Duodenal mucosa (tissue), 2 donors: ENCODE results near the gene NDUFV2.
"Not testable (repeated sequence)": the region's sequence is repeated elsewhere in the genome, so short reads cannot be mapped to it uniquely, and the experiment has no call there.

Experiments
- H3K27ac ChIP-seq: one replicate; pipeline ENCODE4 v1.7.0; 2013; ENCODE audit warnings: low read depth, low read length
- H3K27me3 ChIP-seq, 2 donors: one replicate each; pipeline ENCODE4 v1.7.0; 2013; ENCODE audit warnings: low read length in 2 of 2, control low read depth in 1 of 2; ENCODE audit not compliant: insufficient read depth in 2 of 2, control insufficient read depth in 1 of 2
- H3K36me3 ChIP-seq, 2 donors: one replicate each; pipeline ENCODE4 v1.7.0; 2013; ENCODE audit warnings: low read length in 2 of 2, control low read depth in 1 of 2; ENCODE audit not compliant: insufficient read depth in 2 of 2, control insufficient read depth in 1 of 2
- H3K4me1 ChIP-seq, 2 donors: one replicate each; pipeline ENCODE4 v1.7.0; 2013; ENCODE audit warnings: low read length in 2 of 2, control low read depth in 1 of 2; ENCODE audit not compliant: insufficient read depth in 2 of 2, control insufficient read depth in 1 of 2
- H3K4me3 ChIP-seq, 2 donors: one replicate each; pipeline ENCODE4 v1.7.0; 2013; ENCODE audit warnings: low read length in 2 of 2, low read depth in 1 of 2
- H3K9ac ChIP-seq, 2 donors: one replicate each; pipeline ENCODE4 v1.7.0; 2013; ENCODE audit warnings: low read length in 2 of 2, low read depth in 1 of 2
- H3K9me3 ChIP-seq, 2 donors: one replicate each; pipeline ENCODE4 v1.7.0; 2013; ENCODE audit warnings: low read length in 2 of 2, control low read depth in 1 of 2; ENCODE audit not compliant: control insufficient read depth in 1 of 2

Gene NDUFV2

GRCh38 chr18:9146224-9146623 is 43.7 kb downstream of the NDUFV2 start:
- no peaks in the 10 kb centered on the region for H3K36me3 ChIP-seq
- H3K9me3 ChIP-seq: no peaks in the 10 kb centered on the region
- H3K4me3 ChIP-seq: no peak overlapping the region
- no peaks in the 10 kb centered on the region for H3K27me3 ChIP-seq
- H3K4me1 ChIP-seq: peaks cover 19 to 39% of the 10 kb centered on the region in 2 donors
- H3K9ac ChIP-seq: no peak overlapping the region
- no peak overlapping the region for H3K27ac ChIP-seq

GRCh38 chr18:9147440-9148202 is 45.1 kb downstream of the NDUFV2 start:
- Histone ChIP-seq H3K27me3 (no peaks in the 10 kb centered on the region), H3K4me1 (peaks cover 10 to 32% of the 10 kb centered on the region in 2 donors), H3K36me3 (no peaks in the 10 kb centered on the region), H3K9ac (peak overlapping the region in 1 of 2 donors; percentile 5), H3K4me3 (no peak overlapping the region), H3K27ac (no peak overlapping the region), H3K9me3 (no peaks in the 10 kb centered on the region)

GRCh38 chr18:9148203-9148552 is 45.7 kb downstream of the NDUFV2 start:
- Histone ChIP-seq H3K27ac (no peak overlapping the region), H3K4me1 (peaks cover 10 to 27% of the 10 kb centered on the region in 2 donors), H3K9me3 (no peaks in the 10 kb centered on the region), H3K27me3 (no peaks in the 10 kb centered on the region), H3K36me3 (no peaks in the 10 kb centered on the region), H3K4me3 (no peak overlapping the region), H3K9ac (peak overlapping the region in 1 of 2 donors; percentile 5)

GRCh38 chr18:9150121-9150520 is 47.6 kb downstream of the NDUFV2 start:
- H3K36me3 ChIP-seq: no peaks in the 10 kb centered on the region
- no peak overlapping the region for H3K27ac ChIP-seq
- H3K4me1 ChIP-seq: peaks cover 0 to 27% of the 10 kb centered on the region in 2 donors
- no peaks in the 10 kb centered on the region for H3K27me3 ChIP-seq
- no peaks in the 10 kb centered on the region for H3K9me3 ChIP-seq
- H3K9ac ChIP-seq: no peak overlapping the region
- no peak overlapping the region for H3K4me3 ChIP-seq

GRCh38 chr18:9153256-9153655 is 50.8 kb downstream of the NDUFV2 start:
- Histone ChIP-seq H3K9me3 (no peaks in the 10 kb centered on the region), H3K27me3 (no peaks in the 10 kb centered on the region), H3K36me3 (no peaks in the 10 kb centered on the region), H3K4me1 (peaks cover 0 to 9% of the 10 kb centered on the region in 2 donors), H3K27ac (no peak overlapping the region), H3K4me3 (no peak overlapping the region), H3K9ac (no peak overlapping the region)

DNA sequence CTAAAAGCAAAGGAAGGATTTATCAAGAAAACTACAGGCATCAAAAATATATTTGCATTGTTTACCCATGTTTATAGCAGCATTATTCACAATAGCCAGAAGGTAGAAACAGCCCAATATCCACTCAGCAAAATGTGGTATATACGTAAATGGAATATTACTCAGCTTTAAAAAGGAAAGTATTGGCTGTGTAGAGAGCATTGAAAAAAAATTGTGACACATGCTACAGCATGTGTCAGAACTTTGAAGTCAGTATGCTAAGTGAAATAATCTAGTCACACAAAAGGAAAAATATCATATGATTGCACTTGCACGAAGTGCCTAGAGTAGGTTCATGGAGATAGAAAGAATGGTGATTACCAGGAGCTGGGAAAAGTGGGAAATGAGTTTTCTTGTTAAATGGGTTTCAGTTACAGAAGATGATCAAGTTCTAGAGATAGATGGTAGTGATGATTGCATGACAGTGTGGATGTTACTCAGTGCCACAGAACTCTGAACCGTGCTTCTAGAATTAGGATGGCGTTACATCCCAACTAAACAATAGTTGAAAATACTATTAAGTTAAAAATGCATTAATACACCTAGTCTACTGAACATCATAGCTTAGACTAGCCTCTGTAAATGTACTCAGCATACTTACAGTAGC is 54.2 kb downstream of the NDUFV2 start:
- Histone ChIP-seq H3K4me1 (peaks cover 0 to 3% of the 10 kb centered on the region in 2 donors), H3K36me3 (no peaks in the 10 kb centered on the region)

GRCh38 chr18:9157806-9158205 is 55.3 kb downstream of the NDUFV2 start:
- Histone ChIP-seq H3K36me3 (no peaks in the 10 kb centered on the region), H3K27ac (no peak overlapping the region), H3K9me3 (no peaks in the 10 kb centered on the region), H3K4me1 (no peaks in the 10 kb centered on the region), H3K9ac (no peak overlapping the region), H3K4me3 (no peak overlapping the region), H3K27me3 (no peaks in the 10 kb centered on the region)

More for the DNA sequence above, 54.2 kb downstream of the NDUFV2 start:
- H3K9me3 ChIP-seq: no peaks in the 10 kb centered on the region
- H3K27ac ChIP-seq: no peak overlapping the region
- H3K4me3 ChIP-seq: no peak overlapping the region
- H3K27me3 ChIP-seq: no peaks in the 10 kb centered on the region
- H3K9ac ChIP-seq: no peak overlapping the region

DNA sequence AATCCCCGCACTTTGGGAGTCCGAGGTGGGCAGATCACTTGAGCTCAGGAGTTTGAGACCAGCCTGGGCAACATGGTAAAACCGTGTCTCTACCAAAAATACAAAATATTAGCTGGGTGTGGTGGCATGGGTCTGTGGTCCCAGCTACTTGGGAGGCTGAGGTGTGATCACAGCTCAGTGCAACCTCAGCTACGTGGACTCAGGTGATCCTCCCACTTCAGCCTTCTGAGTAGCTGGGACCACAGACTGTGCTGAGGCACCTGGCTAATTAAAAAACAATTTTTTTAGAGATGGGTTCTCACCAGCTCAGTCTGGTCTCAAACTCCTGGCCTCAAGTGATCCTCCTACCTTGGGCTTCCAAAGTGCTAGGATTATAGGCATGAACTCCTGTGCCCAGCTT is 57.5 kb downstream of the NDUFV2 start:
- Histone ChIP-seq H3K9me3 (peaks cover 6 to 14% of the 10 kb centered on the region in 2 donors), H3K4me3 (no peak overlapping the region), H3K4me1 (no peaks in the 10 kb centered on the region), H3K36me3 (no peaks in the 10 kb centered on the region), H3K27me3 (no peaks in the 10 kb centered on the region), H3K9ac (no peak overlapping the region), H3K27ac (no peak overlapping the region)

DNA sequence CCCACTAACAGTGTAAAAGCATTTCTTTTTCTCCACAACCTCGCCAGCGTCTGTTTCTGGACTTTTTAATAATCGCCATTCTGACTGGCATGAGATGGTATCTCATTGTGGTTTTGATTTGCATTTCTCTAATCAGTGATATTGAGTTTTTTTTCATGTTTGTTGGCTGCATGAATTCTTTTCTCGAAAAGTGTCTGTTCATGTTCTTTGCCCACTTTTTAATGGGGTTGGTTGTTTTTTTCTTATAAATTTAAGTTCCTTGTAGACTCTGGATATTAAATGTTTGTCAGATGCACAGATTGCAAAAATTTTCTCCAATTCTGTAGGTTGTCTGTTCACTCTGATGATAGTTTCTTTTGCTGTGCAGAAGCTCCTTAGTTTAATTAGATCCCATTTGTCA is 60.2 kb downstream of the NDUFV2 start:
- H3K4me1 ChIP-seq, H3K27ac ChIP-seq, H3K9ac ChIP-seq, H3K27me3 ChIP-seq, H3K36me3 ChIP-seq, H3K4me3 ChIP-seq: not testable (repeated sequence)
- H3K9me3 ChIP-seq: peaks cover 6 to 14% of the 10 kb centered on the region in 2 donors

DNA sequence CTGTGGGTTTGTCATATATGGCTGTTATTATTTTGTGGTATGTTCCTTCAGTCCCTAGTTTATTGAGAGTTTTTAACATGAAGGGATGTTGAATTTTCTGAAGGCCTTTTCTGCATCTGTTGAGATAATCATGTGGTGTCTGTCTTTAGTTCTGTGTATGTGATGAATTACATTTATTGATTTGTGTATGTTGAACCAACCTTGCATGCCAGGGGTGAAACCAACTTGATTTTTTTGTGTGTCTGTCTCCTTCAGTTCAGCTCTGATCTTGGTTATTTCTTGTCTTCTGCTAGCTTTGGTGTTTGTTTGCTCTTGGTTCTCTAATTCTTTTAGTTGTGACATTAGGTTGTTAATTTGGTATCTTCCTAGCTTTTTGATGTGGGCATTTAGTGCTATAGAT is 61.6 kb downstream of the NDUFV2 start:
- not testable (repeated sequence) for H3K27ac ChIP-seq, H3K4me3 ChIP-seq, H3K4me1 ChIP-seq, H3K36me3 ChIP-seq, H3K27me3 ChIP-seq, H3K9ac ChIP-seq
- peaks cover 6 to 14% of the 10 kb centered on the region in 2 donors for H3K9me3 ChIP-seq
